ENCODE results near the gene PTGER3.

Gene PTGER3

GRCh38 chr1:70977041-70977440 lies 70.6 kb downstream of the PTGER3 start:
- Histone ChIP-seq H2BK15ac (ENCODE audit: low read depth, poor library complexity, severe bottlenecking) (no peak overlapping the region), H3K79me1 (replicated peaks; ENCODE audit: low read length, poor library complexity, severe bottlenecking) (no peaks in the 10 kb centered on the region), H3K23ac (ENCODE audit: low read length in 2 of 2) (no peak overlapping the region), H3K4me1 (ENCODE audit: control insufficient read depth, insufficient read depth, low read depth, low read length) (no peaks in the 10 kb centered on the region), H3K4me2 (ENCODE audit: low read length, poor library complexity, severe bottlenecking) (no peak overlapping the region), H4K91ac (ENCODE audit: low read length) (no peak overlapping the region), H2BK120ac (ENCODE audit: low read depth, low read length) (no peak overlapping the region), H3K36me3 (ENCODE audit: control insufficient read depth in 1 of 2, insufficient read depth in 2 of 2, low read depth in 1 of 2, low read length in 2 of 2) (no peaks in the 10 kb centered on the region), H3K14ac (ENCODE audit: low read length in 2 of 2) (no peak overlapping the region), H3K9me3 (ENCODE audit: control insufficient read depth, low read length) (no peaks in the 10 kb centered on the region), H2BK12ac (ENCODE audit: low read length in 2 of 2) (no peak overlapping the region), H3K4me3 (ENCODE audit: insufficient read depth in 1 of 2, low read depth in 1 of 2, low read length in 2 of 2) (no peak overlapping the region), H3K27ac (ENCODE audit: low read length, poor library complexity, severe bottlenecking) (no peak overlapping the region), H3K27me3 (ENCODE audit: control insufficient read depth in 1 of 2, insufficient read depth in 1 of 2, low read length in 2 of 2) (no peaks in the 10 kb centered on the region), H3K4ac (ENCODE audit: low read depth in 1 of 2, low read length in 2 of 2) (no peak overlapping the region), H2BK5ac (ENCODE audit: low read depth, low read length, poor library complexity, severe bottlenecking) (no peak overlapping the region), H3K9ac (ENCODE audit: low read length) (no peak overlapping the region), H4K8ac (ENCODE audit: low read length) (no peak overlapping the region), H2AK5ac (ENCODE audit: low read length, severe bottlenecking) (no peak overlapping the region), H3K18ac (ENCODE audit: low read depth in 1 of 2, low read length in 2 of 2) (no peak overlapping the region), H2AFZ (ENCODE audit: low read depth, low read length) (no peak overlapping the region)
- no peak for DNase-seq
- 61% methylated on average over 4 of the region's 4 CpGs for WGBS

GRCh38 chr1:70973754-70974153 lies 73.9 kb downstream of the PTGER3 start:
- H3K36me3 ChIP-seq (ENCODE audit: control insufficient read depth in 1 of 2, insufficient read depth in 2 of 2, low read depth in 1 of 2, low read length in 2 of 2): no peaks in the 10 kb centered on the region
- H3K4me1 ChIP-seq (ENCODE audit: control insufficient read depth, insufficient read depth, low read depth, low read length): no peaks in the 10 kb centered on the region
- H2BK5ac ChIP-seq (ENCODE audit: low read depth, low read length, poor library complexity, severe bottlenecking): no peak overlapping the region
- no peak overlapping the region for H3K9ac ChIP-seq (ENCODE audit: low read length)
- no peak overlapping the region for H2AK5ac ChIP-seq (ENCODE audit: low read length, severe bottlenecking)
- no peak overlapping the region for H2AFZ ChIP-seq (ENCODE audit: low read depth, low read length)
- no peak overlapping the region for H2BK120ac ChIP-seq (ENCODE audit: low read depth, low read length)
- H3K18ac ChIP-seq (ENCODE audit: low read depth in 1 of 2, low read length in 2 of 2): no peak overlapping the region
- no peak overlapping the region for H3K23ac ChIP-seq (ENCODE audit: low read length in 2 of 2)
- H3K27ac ChIP-seq (ENCODE audit: low read length, poor library complexity, severe bottlenecking): no peak overlapping the region
- H3K4me2 ChIP-seq (ENCODE audit: low read length, poor library complexity, severe bottlenecking): no peak overlapping the region
- WGBS: 91% methylated on average over 3 of the region's 3 CpGs
- H2BK15ac ChIP-seq (ENCODE audit: low read depth, poor library complexity, severe bottlenecking): no peak overlapping the region
- no peak for DNase-seq
- no peaks in the 10 kb centered on the region for H3K79me1 ChIP-seq (replicated peaks; ENCODE audit: low read length, poor library complexity, severe bottlenecking)
- no peak overlapping the region for H2BK12ac ChIP-seq (ENCODE audit: low read length in 2 of 2)
- H3K4me3 ChIP-seq (ENCODE audit: insufficient read depth in 1 of 2, low read depth in 1 of 2, low read length in 2 of 2): no peak overlapping the region
- H3K9me3 ChIP-seq (ENCODE audit: control insufficient read depth, low read length): no peaks in the 10 kb centered on the region
- no peak overlapping the region for H4K8ac ChIP-seq (ENCODE audit: low read length)
- no peak overlapping the region for H4K91ac ChIP-seq (ENCODE audit: low read length)
- no peaks in the 10 kb centered on the region for H3K27me3 ChIP-seq (ENCODE audit: control insufficient read depth in 1 of 2, insufficient read depth in 1 of 2, low read length in 2 of 2)
- H3K14ac ChIP-seq (ENCODE audit: low read length in 2 of 2): no peak overlapping the region
- H3K4ac ChIP-seq (ENCODE audit: low read depth in 1 of 2, low read length in 2 of 2): no peak overlapping the region

- Histone ChIP-seq H3K23ac (ENCODE audit: low read length in 2 of 2) (no peak overlapping the region), H3K14ac (ENCODE audit: low read length in 2 of 2) (no peak overlapping the region), H3K4me3 (ENCODE audit: insufficient read depth in 1 of 2, low read depth in 1 of 2, low read length in 2 of 2) (no peak overlapping the region), H3K27ac (ENCODE audit: low read length, poor library complexity, severe bottlenecking) (no peak overlapping the region), H3K9me3 (ENCODE audit: control insufficient read depth, low read length) (no peaks in the 10 kb centered on the region), H2AK5ac (ENCODE audit: low read length, severe bottlenecking) (no peak overlapping the region), H2BK5ac (ENCODE audit: low read depth, low read length, poor library complexity, severe bottlenecking) (no peak overlapping the region), H3K79me1 (replicated peaks; ENCODE audit: low read length, poor library complexity, severe bottlenecking) (no peaks in the 10 kb centered on the region), H4K8ac (ENCODE audit: low read length) (no peak overlapping the region), H3K4ac (ENCODE audit: low read depth in 1 of 2, low read length in 2 of 2) (no peak overlapping the region), H4K91ac (ENCODE audit: low read length) (no peak overlapping the region), H3K18ac (ENCODE audit: low read depth in 1 of 2, low read length in 2 of 2) (no peak overlapping the region), H3K9ac (ENCODE audit: low read length) (no peak overlapping the region), H3K27me3 (ENCODE audit: control insufficient read depth in 1 of 2, insufficient read depth in 1 of 2, low read length in 2 of 2) (no peaks in the 10 kb centered on the region), H2AFZ (ENCODE audit: low read depth, low read length) (no peak overlapping the region), H3K4me1 (ENCODE audit: control insufficient read depth, insufficient read depth, low read depth, low read length) (no peaks in the 10 kb centered on the region), H3K36me3 (ENCODE audit: control insufficient read depth in 1 of 2, insufficient read depth in 2 of 2, low read depth in 1 of 2, low read length in 2 of 2) (no peaks in the 10 kb centered on the region), H3K4me2 (ENCODE audit: low read length, poor library complexity, severe bottlenecking) (no peak overlapping the region), H2BK120ac (ENCODE audit: low read depth, low read length) (no peak overlapping the region), H2BK15ac (ENCODE audit: low read depth, poor library complexity, severe bottlenecking) (no peak overlapping the region), H2BK12ac (ENCODE audit: low read length in 2 of 2) (no peak overlapping the region)
- WGBS: no CpG with 5 or more reads among the region's 4 CpGs
- no peak for DNase-seq
Observed at GRCh38 chr1:70970407-70970806, 77.2 kb downstream of the PTGER3 start.

- Histone ChIP-seq H3K14ac (ENCODE audit: low read length in 2 of 2) (no peak overlapping the region), H2BK120ac (ENCODE audit: low read depth, low read length) (no peak overlapping the region), H2BK15ac (ENCODE audit: low read depth, poor library complexity, severe bottlenecking) (no peak overlapping the region), H3K36me3 (ENCODE audit: control insufficient read depth in 1 of 2, insufficient read depth in 2 of 2, low read depth in 1 of 2, low read length in 2 of 2) (no peaks in the 10 kb centered on the region), H3K23ac (ENCODE audit: low read length in 2 of 2) (no peak overlapping the region), H4K8ac (ENCODE audit: low read length) (no peak overlapping the region), H3K4me1 (ENCODE audit: control insufficient read depth, insufficient read depth, low read depth, low read length) (no peaks in the 10 kb centered on the region), H3K4me3 (ENCODE audit: insufficient read depth in 1 of 2, low read depth in 1 of 2, low read length in 2 of 2) (no peak overlapping the region), H2AK5ac (ENCODE audit: low read length, severe bottlenecking) (no peak overlapping the region), H3K4ac (ENCODE audit: low read depth in 1 of 2, low read length in 2 of 2) (no peak overlapping the region), H3K27ac (ENCODE audit: low read length, poor library complexity, severe bottlenecking) (no peak overlapping the region), H3K9ac (ENCODE audit: low read length) (no peak overlapping the region), H3K18ac (ENCODE audit: low read depth in 1 of 2, low read length in 2 of 2) (no peak overlapping the region), H2AFZ (ENCODE audit: low read depth, low read length) (no peak overlapping the region), H3K9me3 (ENCODE audit: control insufficient read depth, low read length) (no peaks in the 10 kb centered on the region), H3K4me2 (ENCODE audit: low read length, poor library complexity, severe bottlenecking) (no peak overlapping the region), H3K79me1 (replicated peaks; ENCODE audit: low read length, poor library complexity, severe bottlenecking) (no peaks in the 10 kb centered on the region), H2BK5ac (ENCODE audit: low read depth, low read length, poor library complexity, severe bottlenecking) (no peak overlapping the region), H4K91ac (ENCODE audit: low read length) (no peak overlapping the region), H2BK12ac (ENCODE audit: low read length in 2 of 2) (no peak overlapping the region), H3K27me3 (ENCODE audit: control insufficient read depth in 1 of 2, insufficient read depth in 1 of 2, low read length in 2 of 2) (no peaks in the 10 kb centered on the region)
- DNase-seq: peak; percentile 2
- WGBS: no CpG with 5 or more reads among the region's 2 CpGs
Observed at GRCh38 chr1:70966018-70966638, 81.5 kb downstream of the PTGER3 start.

Data from mesenchymal stem cell (in vitro differentiated cells and primary cell).